ENCODE results near the gene CD84. TPM values are rescaled to one million over a fixed set of nuclear protein-coding genes. Genes with fewer than 3 reads are reported as not detected.
A peak's percentile ranks its signal among the peaks of the same experiment; 100 is the strongest.

The CD84 gene
- total and polyA plus RNA-seq, 8 donors: 0.16 to 13.2 (median 3.1) TPM

DNA sequence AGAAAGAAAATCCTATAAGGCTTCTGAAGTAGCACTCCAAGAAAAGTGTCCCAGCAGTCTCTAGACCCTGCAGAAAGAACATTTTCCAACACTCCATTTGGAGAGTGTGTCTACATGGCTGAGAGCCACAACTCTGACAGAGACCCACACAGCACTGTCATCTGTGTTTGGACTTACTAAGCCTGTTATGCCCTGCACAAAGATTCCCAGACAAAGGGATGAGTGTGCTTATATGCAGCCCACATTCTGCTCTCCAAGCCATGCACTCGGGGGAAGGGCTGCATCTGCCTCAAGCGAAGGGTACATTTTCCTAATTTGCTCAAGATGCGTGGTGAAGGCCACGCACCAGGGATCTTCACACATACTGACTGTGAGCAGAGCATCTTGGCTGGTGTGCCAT lies 31.9 kb downstream of the CD84 start:
- FAIRE-seq: no peak
- Histone ChIP-seq H3K27ac (no peak overlapping the region), H3K36me3 (peaks cover 0 to 3% (median 0%) of the 10 kb centered on the region in 3 donors), H3K4me3 (no peak overlapping the region), H3K4me1 (peaks cover 13 to 21% (median 19%) of the 10 kb centered on the region in 3 donors), H3K27me3 (no peaks in the 10 kb centered on the region), H3K9me3 (no peaks in the 10 kb centered on the region)
- WGBS, 2 donors: 71 to 86% methylated on average over 4 of the region's 4 CpGs
- intact Hi-C loops (cut with DNase I): no loop called here
- ATAC-seq: no peak
- TF ChIP-seq, protein P1, sequence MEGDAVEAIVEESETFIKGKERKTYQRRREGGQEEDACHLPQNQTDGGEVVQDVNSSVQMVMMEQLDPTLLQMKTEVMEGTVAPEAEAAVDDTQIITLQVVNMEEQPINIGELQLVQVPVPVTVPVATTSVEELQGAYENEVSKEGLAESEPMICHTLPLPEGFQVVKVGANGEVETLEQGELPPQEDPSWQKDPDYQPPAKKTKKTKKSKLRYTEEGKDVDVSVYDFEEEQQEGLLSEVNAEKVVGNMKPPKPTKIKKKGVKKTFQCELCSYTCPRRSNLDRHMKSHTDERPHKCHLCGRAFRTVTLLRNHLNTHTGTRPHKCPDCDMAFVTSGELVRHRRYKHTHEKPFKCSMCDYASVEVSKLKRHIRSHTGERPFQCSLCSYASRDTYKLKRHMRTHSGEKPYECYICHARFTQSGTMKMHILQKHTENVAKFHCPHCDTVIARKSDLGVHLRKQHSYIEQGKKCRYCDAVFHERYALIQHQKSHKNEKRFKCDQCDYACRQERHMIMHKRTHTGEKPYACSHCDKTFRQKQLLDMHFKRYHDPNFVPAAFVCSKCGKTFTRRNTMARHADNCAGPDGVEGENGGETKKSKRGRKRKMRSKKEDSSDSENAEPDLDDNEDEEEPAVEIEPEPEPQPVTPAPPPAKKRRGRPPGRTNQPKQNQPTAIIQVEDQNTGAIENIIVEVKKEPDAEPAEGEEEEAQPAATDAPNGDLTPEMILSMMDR (IDR thresholded peaks at IDR 0.05): no peak
- no peak for DNase-seq

DNA sequence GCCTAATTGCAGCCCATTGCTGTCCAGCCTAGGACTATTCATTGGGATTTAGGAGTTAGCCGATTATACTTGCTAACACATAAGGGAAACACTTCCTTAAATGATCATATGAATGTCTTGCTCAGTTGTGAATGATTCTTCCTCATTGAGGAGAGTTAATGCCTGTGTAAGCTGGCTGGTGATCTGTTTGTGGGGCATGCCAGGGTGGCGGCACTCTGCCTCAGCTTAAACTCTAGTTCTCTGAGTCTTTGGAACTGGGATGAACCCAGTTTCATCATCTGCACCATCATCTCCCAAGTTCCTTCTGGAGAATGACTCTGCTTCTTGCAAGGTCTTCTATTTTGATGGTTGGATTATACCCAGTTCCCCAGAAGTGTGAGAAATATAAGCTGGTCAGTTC lies 32.4 kb downstream of the CD84 start:
- peaks cover 18 to 25% (median 24%) of the 10 kb centered on the region in 3 donors for H3K4me1 ChIP-seq
- DNase-seq: no peak
- intact Hi-C loops (cut with DNase I): no loop called here
- H3K36me3 ChIP-seq: peaks cover 0 to 3% (median 0%) of the 10 kb centered on the region in 3 donors
- no peak overlapping the region for H3K27ac ChIP-seq
- FAIRE-seq: no peak
- no peak overlapping the region for H3K4me3 ChIP-seq
- WGBS, 2 donors: 89 to 93% methylated on average over 2 of the region's 2 CpGs
- peak in 2 of 4 donors; percentile 13 to 32 for ATAC-seq
- H3K27me3 ChIP-seq: no peaks in the 10 kb centered on the region
- TF ChIP-seq, protein P1 (IDR thresholded peaks at IDR 0.05): no peak
- no peaks in the 10 kb centered on the region for H3K9me3 ChIP-seq

DNA sequence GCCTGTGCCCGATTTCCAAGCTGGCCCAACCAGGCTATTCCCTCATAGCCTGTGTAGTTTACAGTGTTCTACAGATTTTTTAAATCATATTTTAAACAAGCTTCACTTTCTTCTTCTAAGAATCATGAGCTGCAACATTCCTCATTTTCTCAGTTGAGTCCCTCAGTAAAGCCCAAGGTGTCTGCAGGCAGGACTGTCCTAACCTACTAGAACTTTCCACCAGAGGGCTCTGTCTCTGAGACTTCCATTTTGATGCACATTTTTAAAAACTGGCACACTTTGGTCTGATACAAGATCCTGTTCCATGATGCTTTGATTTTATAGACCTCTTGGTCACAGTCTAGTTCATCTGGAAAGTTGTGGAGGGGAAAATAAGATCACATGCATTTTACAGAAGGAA lies 34.6 kb downstream of the CD84 start:
- Histone ChIP-seq H3K27ac (no peak overlapping the region), H3K9me3 (no peaks in the 10 kb centered on the region), H3K36me3 (no peaks in the 10 kb centered on the region), H3K4me3 (no peak overlapping the region), H3K4me1 (peaks cover 39 to 47% (median 47%) of the 10 kb centered on the region in 3 donors), H3K27me3 (no peaks in the 10 kb centered on the region)
- intact Hi-C loops (cut with DNase I): no loop called here
- TF ChIP-seq, protein P1 (IDR thresholded peaks at IDR 0.05): peak in 1 of 4 donors; percentile 27
- FAIRE-seq: no peak
- WGBS, 2 donors: 88% methylated on average over 1 of the region's 1 CpG
- ATAC-seq: peak in 1 of 4 donors; percentile 17
- no peak for DNase-seq

DNA sequence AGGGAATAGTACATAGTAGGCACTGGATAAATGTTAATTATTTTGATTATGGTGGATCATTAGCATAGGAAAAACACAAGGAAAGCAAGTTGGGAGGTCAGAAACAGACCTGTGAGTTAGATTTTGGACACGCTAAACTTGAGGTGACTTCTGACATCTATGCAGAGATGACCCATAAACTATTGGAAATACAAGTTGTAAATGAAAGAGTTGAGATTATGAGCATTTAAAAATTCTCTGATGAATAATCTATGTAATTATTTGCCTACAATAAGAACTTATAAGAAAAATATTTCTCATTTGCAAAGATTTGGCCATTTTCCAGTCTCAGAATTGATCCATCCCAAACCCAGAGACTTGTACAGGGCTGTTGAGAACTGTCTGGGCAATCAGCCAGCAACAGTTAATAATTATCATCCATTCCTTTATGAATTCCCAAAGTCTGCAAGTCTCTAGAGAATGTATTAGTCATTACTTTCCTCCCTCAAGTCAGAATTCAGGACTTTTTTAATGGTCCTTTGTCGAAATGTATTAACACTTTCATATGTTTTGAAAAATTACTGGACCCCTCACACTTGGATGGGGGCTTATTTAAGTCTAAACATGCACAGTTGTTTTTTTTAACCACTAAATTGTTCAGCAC lies 36.9 kb downstream of the CD84 start:
- Histone ChIP-seq H3K4me3 (no peak overlapping the region), H3K4me1 (peaks cover 46 to 50% (median 48%) of the 10 kb centered on the region in 3 donors), H3K27me3 (no peaks in the 10 kb centered on the region), H3K36me3 (no peaks in the 10 kb centered on the region), H3K9me3 (no peaks in the 10 kb centered on the region), H3K27ac (peak overlapping the region in 3 of 4 donors; percentile 44 to 84 (median 82))
- FAIRE-seq (no peak), ATAC-seq (peak; percentile 36 to 54 (median 47)), DNase-seq (peak in 3 of 6 donors; percentile 37 to 40 (median 40))
- TF ChIP-seq, protein P1 (IDR thresholded peaks at IDR 0.05): no peak
- intact Hi-C loops (cut with DNase I): no loop called here
- 0% methylated on average over 2 of the region's 2 CpGs for WGBS, 2 donors

DNA sequence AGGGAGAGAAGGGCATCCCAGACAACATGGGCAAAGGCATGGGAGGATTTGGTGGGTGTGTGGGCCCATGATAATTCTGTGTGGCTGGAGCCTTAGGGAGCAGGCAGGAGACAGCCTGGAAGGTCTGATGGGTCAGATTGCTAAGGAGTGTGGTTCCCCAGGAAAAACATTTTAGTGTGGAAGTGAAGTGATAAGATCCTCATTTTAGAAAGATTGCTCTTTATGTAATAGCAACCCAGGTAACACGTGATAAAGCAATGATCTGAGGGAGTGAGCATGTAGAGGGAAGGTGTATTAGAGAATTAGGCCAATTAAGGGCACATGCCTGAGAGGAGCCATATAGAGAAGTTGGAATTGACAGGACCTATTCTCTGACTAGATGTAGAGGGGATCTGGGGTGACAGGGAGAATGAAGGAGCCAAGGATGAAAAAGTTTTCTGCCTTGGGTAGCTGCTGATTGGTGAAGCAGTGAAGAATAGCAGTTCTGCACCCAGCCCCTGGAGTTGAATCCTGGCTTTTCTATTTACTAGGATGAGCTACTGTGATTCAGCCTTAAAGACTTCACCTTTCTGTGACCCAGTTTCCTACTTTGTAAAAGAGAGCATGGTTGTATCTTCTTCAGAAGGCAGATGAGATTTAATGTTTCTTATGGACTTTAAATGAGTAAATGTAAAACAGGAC lies 37.5 kb downstream of the CD84 start:
- H3K36me3 ChIP-seq: no peaks in the 10 kb centered on the region
- H3K4me1 ChIP-seq: peaks cover 46 to 50% (median 50%) of the 10 kb centered on the region in 3 donors
- no peak overlapping the region for H3K4me3 ChIP-seq
- WGBS, 2 donors: 11 to 15% methylated on average over 1 of the region's 1 CpG
- TF ChIP-seq, protein P1 (IDR thresholded peaks at IDR 0.05): no peak
- ATAC-seq: no peak
- no peak for DNase-seq
- H3K27ac ChIP-seq: peak overlapping the region; percentile 29 to 84 (median 63)
- no peaks in the 10 kb centered on the region for H3K9me3 ChIP-seq
- H3K27me3 ChIP-seq: no peaks in the 10 kb centered on the region
- FAIRE-seq: no peak
- intact Hi-C loops (cut with DNase I): no loop called here
